ENCODE data around the gene ARPP19. TPM values are rescaled to one million over a fixed set of nuclear protein-coding genes. Genes with fewer than 3 reads are reported as not detected.
A peak's percentile ranks its signal among the peaks of the same experiment; 100 is the strongest.

ARPP19 gene
- polyA plus RNA-seq, 2 donors, result 16.1 to 25.8 TPM

DNA sequence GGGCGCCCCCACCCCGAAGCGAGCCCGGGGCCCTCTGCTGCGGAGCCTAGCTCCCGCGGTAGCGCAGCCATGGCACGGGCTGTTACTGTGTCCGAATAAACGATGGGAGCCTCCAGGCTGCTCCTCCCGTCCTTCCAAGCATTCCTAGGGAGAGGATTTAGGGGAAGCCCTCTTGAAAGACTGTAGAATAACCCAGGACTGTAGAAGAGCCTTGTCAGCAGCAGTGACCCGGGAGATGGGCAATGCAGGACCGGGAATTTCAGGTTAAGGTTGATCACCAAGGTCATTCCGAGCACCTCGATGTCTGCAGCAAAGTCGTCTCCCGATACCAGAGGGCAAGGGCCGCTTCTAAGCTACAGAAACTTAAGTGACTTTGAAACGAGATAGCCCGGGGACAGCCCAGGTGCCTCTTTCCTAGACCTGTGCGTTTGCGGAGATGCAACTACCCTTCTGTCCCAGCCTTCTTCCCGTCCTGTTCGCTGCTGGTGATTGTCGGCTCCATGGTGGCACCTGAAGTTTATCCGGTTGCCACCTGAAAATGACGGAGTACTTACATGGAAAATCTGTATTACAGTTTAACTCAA lies 39.4 kb downstream of the ARPP19 start:
- Histone ChIP-seq H3K9me3 (ENCODE audit: control insufficient read depth in 2 of 2, insufficient read depth in 1 of 2, low read depth in 1 of 2, low read length in 1 of 2) (no peaks in the 10 kb centered on the region), H3K4me1 (ENCODE audit: control insufficient read depth in 2 of 2, insufficient read depth in 2 of 2, low read length in 1 of 2) (peaks cover 0 to 3% of the 10 kb centered on the region in 2 donors), H3K36me3 (ENCODE audit: control insufficient read depth in 2 of 2, insufficient read depth in 2 of 2, low read length in 1 of 2) (no peaks in the 10 kb centered on the region), H3K4me3 (ENCODE audit: low read depth in 1 of 2, low read length in 2 of 2) (peak overlapping the region; percentile 64 to 70), H3K27me3 (ENCODE audit: control insufficient read depth in 1 of 2, insufficient read depth in 2 of 2, low read length in 2 of 2) (peaks cover 0 to 2% of the 10 kb centered on the region in 2 donors), H3K27ac (ENCODE audit: low read depth in 2 of 2, low read length in 1 of 2) (peak overlapping the region; percentile 73 to 82)
- WGBS, 2 donors, result 1 to 2% methylated on average over 28 of the region's 28 CpGs

DNA sequence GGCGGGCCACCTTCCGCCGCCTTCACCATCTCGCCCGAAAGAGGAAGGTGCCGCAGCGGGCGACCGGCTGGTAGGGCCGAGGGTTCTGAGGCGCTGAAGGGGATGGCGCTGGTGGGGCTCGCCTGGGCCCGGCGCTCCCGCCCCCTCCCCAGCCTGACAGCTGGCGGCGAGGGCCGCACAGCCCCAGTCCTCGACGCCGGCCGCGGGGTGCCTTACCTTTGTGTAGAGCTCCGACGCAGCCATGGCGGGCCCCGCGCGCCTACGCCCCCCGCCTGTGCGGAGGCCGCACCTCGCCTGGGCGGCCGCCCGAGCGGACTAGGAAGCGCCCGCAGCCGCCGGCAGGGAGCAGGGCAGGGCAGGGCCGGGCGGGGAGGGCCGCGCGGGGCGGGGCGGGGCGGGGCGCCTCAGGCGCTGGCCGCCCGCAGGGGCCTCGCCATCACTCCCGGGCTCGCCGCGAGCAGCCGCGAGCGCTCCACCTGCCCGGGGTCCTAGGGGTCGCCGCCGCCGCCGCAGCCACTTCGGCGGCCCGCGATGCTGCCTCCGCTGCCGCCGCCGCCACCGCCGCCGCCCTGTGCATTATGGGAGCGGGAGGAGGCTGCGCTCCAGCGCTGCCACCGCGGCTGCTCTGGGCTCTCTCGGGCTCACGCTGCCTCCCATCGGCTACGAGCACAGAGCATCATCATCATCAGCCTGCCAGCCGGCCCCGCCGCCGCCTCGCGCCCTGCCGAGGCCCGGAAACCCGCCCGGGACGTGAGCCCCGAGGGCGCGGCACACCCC lies 40.1 kb downstream of the ARPP19 start, which contains the start of gene MYO5A:
TSS of gene MYO5A (minus strand) at position 317 of the 777 bp plus-strand sequence. CDS start at position 243, 74 bp downstream.
- H3K9me3 ChIP-seq (ENCODE audit: control insufficient read depth in 2 of 2, insufficient read depth in 1 of 2, low read depth in 1 of 2, low read length in 1 of 2), result no peaks in the 10 kb centered on the region
- H3K27ac ChIP-seq (ENCODE audit: low read depth in 2 of 2, low read length in 1 of 2), result peak within 1 kb of the TSS; percentile 73 to 82
- H3K4me1 ChIP-seq (ENCODE audit: control insufficient read depth in 2 of 2, insufficient read depth in 2 of 2, low read length in 1 of 2), result peaks cover 0 to 3% of the 10 kb centered on the region in 2 donors
- no peaks in the 10 kb centered on the region for H3K36me3 ChIP-seq (ENCODE audit: control insufficient read depth in 2 of 2, insufficient read depth in 2 of 2, low read length in 1 of 2)
- peak within 1 kb of the TSS; percentile 64 to 70 for H3K4me3 ChIP-seq (ENCODE audit: low read depth in 1 of 2, low read length in 2 of 2)
- WGBS, 2 donors, result 0 to 1% methylated on average over 32 to 103 of the region's 103 CpGs
- peaks cover 0 to 2% of the 10 kb centered on the region in 2 donors for H3K27me3 ChIP-seq (ENCODE audit: control insufficient read depth in 1 of 2, insufficient read depth in 2 of 2, low read length in 2 of 2)

DNA sequence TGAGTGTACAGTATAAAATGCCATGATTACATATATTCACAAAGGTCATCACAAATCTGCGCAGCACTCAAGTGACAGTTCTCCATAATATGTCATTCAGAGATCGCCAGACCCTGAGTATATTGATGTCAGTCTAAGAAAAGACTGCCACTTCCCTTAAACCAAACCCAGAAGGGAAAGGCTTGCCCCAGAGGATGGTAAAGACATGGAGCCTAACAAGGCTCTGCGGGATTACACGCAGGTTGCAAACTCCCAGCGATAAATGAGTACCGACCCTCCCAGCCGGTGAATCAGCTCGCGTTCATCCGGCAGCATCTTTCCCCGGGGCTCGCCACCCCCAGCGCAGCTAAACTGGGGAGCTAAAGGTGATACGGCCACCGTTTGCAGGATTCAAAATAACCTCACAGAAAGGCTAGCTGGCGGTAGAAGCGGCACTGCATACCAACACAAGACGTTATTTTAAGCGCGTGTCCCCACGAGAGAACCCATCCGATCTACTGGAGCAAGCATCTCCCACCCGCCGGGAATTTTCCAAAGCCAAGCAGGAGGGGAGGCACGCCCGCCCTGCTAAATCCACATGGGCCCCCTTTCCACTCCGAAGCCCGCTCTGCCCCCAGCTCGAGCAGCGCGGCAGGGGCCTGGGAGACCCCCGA lies 40.8 kb downstream of the ARPP19 start:
- no peaks in the 10 kb centered on the region for H3K36me3 ChIP-seq (ENCODE audit: control insufficient read depth in 2 of 2, insufficient read depth in 2 of 2, low read length in 1 of 2)
- peak overlapping the region; percentile 45 to 82 for H3K27ac ChIP-seq (ENCODE audit: low read depth in 2 of 2, low read length in 1 of 2)
- H3K4me3 ChIP-seq (ENCODE audit: low read depth in 1 of 2, low read length in 2 of 2), result peak overlapping the region; percentile 64 to 70
- H3K9me3 ChIP-seq (ENCODE audit: control insufficient read depth in 2 of 2, insufficient read depth in 1 of 2, low read depth in 1 of 2, low read length in 1 of 2), result no peaks in the 10 kb centered on the region
- peaks cover 0 to 3% of the 10 kb centered on the region in 2 donors for H3K4me1 ChIP-seq (ENCODE audit: control insufficient read depth in 2 of 2, insufficient read depth in 2 of 2, low read length in 1 of 2)
- no peaks in the 10 kb centered on the region for H3K27me3 ChIP-seq (ENCODE audit: control insufficient read depth in 1 of 2, insufficient read depth in 2 of 2, low read length in 2 of 2)
- WGBS, 2 donors, result 5 to 6% methylated on average over 30 to 32 of the region's 32 CpGs

DNA sequence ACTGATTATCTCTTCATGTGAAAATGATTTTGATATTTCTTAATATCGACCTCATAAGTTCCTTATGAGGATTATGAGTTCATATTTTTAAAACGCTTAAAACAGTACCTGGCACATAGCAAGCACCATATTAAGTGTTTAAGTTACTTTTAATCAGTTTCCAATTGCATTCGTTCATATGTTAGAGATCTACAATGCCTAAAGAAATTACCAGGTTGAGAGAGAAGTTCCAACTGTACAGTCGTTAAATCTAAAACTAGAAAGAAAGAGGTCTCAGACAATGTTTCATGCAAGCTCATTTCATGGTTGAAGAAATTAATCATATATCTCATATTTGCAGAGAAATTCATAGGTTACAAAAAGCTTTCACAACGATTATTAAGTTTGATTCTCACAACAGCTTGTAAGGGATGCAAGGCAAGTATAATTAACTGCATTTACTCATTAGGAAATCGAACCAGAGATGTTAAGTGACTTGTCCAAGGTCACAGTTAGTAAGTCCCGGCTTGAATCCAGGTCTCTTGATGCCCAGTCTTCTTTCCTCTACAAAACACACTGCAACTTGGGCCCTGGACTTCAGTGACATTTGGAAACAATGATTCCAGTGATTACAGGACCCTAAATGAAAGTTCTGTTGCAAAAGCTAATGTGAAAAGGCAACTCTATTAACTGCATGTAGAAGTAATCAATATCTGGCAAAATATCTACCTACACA lies 41.5 kb downstream of the ARPP19 start:
- WGBS, 2 donors, result 70 to 80% methylated on average over 7 of the region's 7 CpGs
- peaks cover 0 to 3% of the 10 kb centered on the region in 2 donors for H3K4me1 ChIP-seq (ENCODE audit: control insufficient read depth in 2 of 2, insufficient read depth in 2 of 2, low read length in 1 of 2)
- H3K27ac ChIP-seq (ENCODE audit: low read depth in 2 of 2, low read length in 1 of 2), result no peak overlapping the region
- no peaks in the 10 kb centered on the region for H3K36me3 ChIP-seq (ENCODE audit: control insufficient read depth in 2 of 2, insufficient read depth in 2 of 2, low read length in 1 of 2)
- H3K27me3 ChIP-seq (ENCODE audit: control insufficient read depth in 1 of 2, insufficient read depth in 2 of 2, low read length in 2 of 2), result no peaks in the 10 kb centered on the region
- no peak overlapping the region for H3K4me3 ChIP-seq (ENCODE audit: low read depth in 1 of 2, low read length in 2 of 2)
- H3K9me3 ChIP-seq (ENCODE audit: control insufficient read depth in 2 of 2, insufficient read depth in 1 of 2, low read depth in 1 of 2, low read length in 1 of 2), result no peaks in the 10 kb centered on the region

DNA sequence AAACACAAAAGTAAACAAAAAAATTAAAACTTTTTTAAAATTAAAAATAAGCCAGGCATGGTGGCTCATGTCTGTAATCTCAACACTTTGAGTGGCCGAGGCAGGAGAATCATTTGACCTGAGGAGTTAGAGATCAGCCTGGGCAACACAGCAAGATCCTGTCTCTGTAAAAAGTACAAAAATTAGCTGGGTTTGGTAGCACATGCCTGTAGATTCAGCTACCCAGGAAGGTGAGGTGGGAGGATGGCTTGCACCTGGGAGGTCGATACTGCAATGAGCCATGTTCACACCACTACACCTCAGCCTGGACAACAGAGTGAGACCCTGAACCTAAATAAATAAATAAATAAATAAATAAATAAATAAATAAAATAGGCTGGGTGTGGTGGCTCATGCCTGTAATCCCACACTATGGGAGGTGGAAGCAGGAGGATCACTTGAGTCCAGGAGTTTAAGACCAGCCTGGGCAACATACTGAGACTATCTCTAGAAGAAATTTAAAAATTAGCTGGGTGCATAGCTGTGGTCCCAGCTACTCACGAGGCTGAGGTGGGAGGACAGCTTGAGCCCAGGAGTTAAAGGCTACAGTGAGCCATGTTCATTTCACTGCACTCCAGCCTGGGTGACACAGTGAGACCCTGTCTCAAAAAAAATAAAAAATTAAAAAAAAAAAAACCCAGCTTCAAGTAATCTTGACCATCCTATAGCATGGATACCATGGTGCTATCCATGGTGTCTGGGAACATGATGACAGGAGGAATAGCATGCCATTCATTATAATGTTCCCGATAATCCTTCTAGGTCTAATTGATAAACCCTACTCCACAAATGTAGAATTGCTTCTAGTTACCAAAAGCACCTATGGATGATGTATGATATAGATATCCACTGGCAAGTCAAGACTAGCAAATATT lies 44.4 kb downstream of the ARPP19 start:
- no peaks in the 10 kb centered on the region for H3K9me3 ChIP-seq (ENCODE audit: control insufficient read depth in 2 of 2, insufficient read depth in 1 of 2, low read depth in 1 of 2, low read length in 1 of 2)
- 98 to 99% methylated on average over 4 of the region's 4 CpGs for WGBS, 2 donors
- no peaks in the 10 kb centered on the region for H3K4me1 ChIP-seq (ENCODE audit: control insufficient read depth in 2 of 2, insufficient read depth in 2 of 2, low read length in 1 of 2)
- H3K27ac ChIP-seq (ENCODE audit: low read depth in 2 of 2, low read length in 1 of 2), result no peak overlapping the region
- H3K36me3 ChIP-seq (ENCODE audit: control insufficient read depth in 2 of 2, insufficient read depth in 2 of 2, low read length in 1 of 2), result no peaks in the 10 kb centered on the region
- no peak overlapping the region for H3K4me3 ChIP-seq (ENCODE audit: low read depth in 1 of 2, low read length in 2 of 2)
- H3K27me3 ChIP-seq (ENCODE audit: control insufficient read depth in 1 of 2, insufficient read depth in 2 of 2, low read length in 2 of 2), result no peaks in the 10 kb centered on the region

DNA sequence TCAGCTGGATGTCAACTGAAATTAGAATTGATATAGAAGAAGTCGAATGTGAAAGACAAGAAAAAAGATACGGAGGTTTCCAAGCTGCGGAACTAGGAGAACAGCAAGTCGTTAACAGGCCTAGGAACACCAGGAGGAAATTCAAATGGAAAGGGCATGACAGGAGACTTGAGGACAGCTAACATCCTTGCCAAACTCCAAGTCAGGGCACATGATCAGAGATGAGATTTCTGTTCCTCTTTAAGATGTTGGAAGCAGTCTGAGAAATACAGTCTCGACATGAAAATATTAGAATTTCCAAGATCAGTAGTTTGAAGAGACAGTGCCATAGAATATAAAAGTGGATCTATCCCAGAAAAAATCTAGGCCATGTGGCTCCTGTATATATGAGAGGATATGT lies 45.2 kb downstream of the ARPP19 start:
- Histone ChIP-seq H3K4me3 (ENCODE audit: low read depth in 1 of 2, low read length in 2 of 2) (no peak overlapping the region), H3K27me3 (ENCODE audit: control insufficient read depth in 1 of 2, insufficient read depth in 2 of 2, low read length in 2 of 2) (no peaks in the 10 kb centered on the region), H3K4me1 (ENCODE audit: control insufficient read depth in 2 of 2, insufficient read depth in 2 of 2, low read length in 1 of 2) (no peaks in the 10 kb centered on the region), H3K9me3 (ENCODE audit: control insufficient read depth in 2 of 2, insufficient read depth in 1 of 2, low read depth in 1 of 2, low read length in 1 of 2) (no peaks in the 10 kb centered on the region), H3K36me3 (ENCODE audit: control insufficient read depth in 2 of 2, insufficient read depth in 2 of 2, low read length in 1 of 2) (no peaks in the 10 kb centered on the region), H3K27ac (ENCODE audit: low read depth in 2 of 2, low read length in 1 of 2) (no peak overlapping the region)
- WGBS, 2 donors, result 63 to 71% methylated on average over 5 of the region's 5 CpGs

DNA sequence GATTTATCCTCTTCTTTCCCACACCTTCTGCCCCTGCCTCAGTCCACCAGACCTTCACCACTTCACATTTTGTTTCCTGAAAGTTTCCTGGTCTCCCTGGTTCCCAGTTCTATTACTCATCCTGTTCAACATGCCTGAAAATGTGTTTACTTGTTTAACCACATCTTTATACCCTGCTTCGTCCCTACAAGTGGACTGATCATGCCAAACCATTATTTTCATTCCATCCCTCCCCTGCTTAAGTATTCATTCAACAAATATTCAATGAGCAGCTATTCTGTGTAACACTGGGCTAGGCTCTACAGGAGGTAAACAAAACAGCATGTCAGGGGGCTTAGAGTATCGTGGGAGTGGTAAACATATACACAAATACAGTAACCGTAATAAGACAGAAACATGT lies 45.6 kb downstream of the ARPP19 start:
- H3K27ac ChIP-seq (ENCODE audit: low read depth in 2 of 2, low read length in 1 of 2), result no peak overlapping the region
- H3K27me3 ChIP-seq (ENCODE audit: control insufficient read depth in 1 of 2, insufficient read depth in 2 of 2, low read length in 2 of 2), result no peaks in the 10 kb centered on the region
- WGBS, 2 donors, result 44 to 51% methylated on average over 3 of the region's 3 CpGs

DNA sequence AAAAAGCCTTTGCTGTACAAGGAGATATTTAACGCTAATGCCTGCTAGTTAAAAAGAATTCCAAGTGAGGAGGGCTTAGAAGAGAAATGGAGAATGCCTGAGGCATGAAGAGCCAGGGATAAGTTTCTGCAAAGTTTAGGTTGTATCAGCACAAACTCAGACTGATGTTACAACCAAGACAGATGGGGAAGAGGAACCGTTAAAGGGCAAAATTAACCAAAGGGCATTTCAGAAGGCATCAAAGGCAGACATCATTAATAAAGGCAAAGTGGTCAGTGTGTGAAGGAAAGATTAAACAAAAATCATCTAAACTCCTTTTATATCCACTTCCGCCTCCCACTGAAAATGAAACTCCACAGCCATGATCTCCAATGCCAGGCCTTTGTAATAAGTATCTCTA lies 47.1 kb downstream of the ARPP19 start:
- 64 to 80% methylated on average over 3 of the region's 3 CpGs for WGBS, 2 donors
- no peaks in the 10 kb centered on the region for H3K4me1 ChIP-seq (ENCODE audit: control insufficient read depth in 2 of 2, insufficient read depth in 2 of 2, low read length in 1 of 2)
- H3K9me3 ChIP-seq (ENCODE audit: control insufficient read depth in 2 of 2, insufficient read depth in 1 of 2, low read depth in 1 of 2, low read length in 1 of 2), result no peaks in the 10 kb centered on the region
- H3K4me3 ChIP-seq (ENCODE audit: low read depth in 1 of 2, low read length in 2 of 2), result no peak overlapping the region
- H3K27ac ChIP-seq (ENCODE audit: low read depth in 2 of 2, low read length in 1 of 2), result no peak overlapping the region
- H3K27me3 ChIP-seq (ENCODE audit: control insufficient read depth in 1 of 2, insufficient read depth in 2 of 2, low read length in 2 of 2), result no peaks in the 10 kb centered on the region
- no peaks in the 10 kb centered on the region for H3K36me3 ChIP-seq (ENCODE audit: control insufficient read depth in 2 of 2, insufficient read depth in 2 of 2, low read length in 1 of 2)

More for the DNA sequence above, 45.6 kb downstream of the ARPP19 start:
- Histone ChIP-seq H3K4me1 (ENCODE audit: control insufficient read depth in 2 of 2, insufficient read depth in 2 of 2, low read length in 1 of 2) (no peaks in the 10 kb centered on the region), H3K4me3 (ENCODE audit: low read depth in 1 of 2, low read length in 2 of 2) (no peak overlapping the region), H3K9me3 (ENCODE audit: control insufficient read depth in 2 of 2, insufficient read depth in 1 of 2, low read depth in 1 of 2, low read length in 1 of 2) (no peaks in the 10 kb centered on the region), H3K36me3 (ENCODE audit: control insufficient read depth in 2 of 2, insufficient read depth in 2 of 2, low read length in 1 of 2) (no peaks in the 10 kb centered on the region)
